ENCODE results near the gene KCTD8. TPM values are rescaled to one million over a fixed set of nuclear protein-coding genes. Genes with fewer than 3 reads are reported as not detected.

KCTD8 gene
- total RNA-seq, 6 donors from 2014 or later: 0.10 TPM; not detected in 5

GRCh38 chr4:44434247-44434646, 14.4 kb downstream of the KCTD8 start:
- Histone ChIP-seq H3K4me3 (no peak overlapping the region), H3K27me3 (no peaks in the 10 kb centered on the region), H3K27ac (no peak overlapping the region), H3K4me1 (no peaks in the 10 kb centered on the region), H3K9me3 (no peaks in the 10 kb centered on the region), H3K36me3 (no peaks in the 10 kb centered on the region)
- DNase-seq (no peak), ATAC-seq (ENCODE audit: low FRiP score in 2 of 2) (no peak)
- WGBS, 2 donors: 78 to 84% methylated on average over 2 of the region's 2 CpGs
- TF ChIP-seq CTCF (IDR thresholded peaks at IDR 0.05) (no peak), POLR2AphosphoS5 (IDR thresholded peaks at IDR 0.05) (no peak), POLR2A (IDR thresholded peaks at IDR 0.05) (no peak), EP300 (IDR thresholded peaks at IDR 0.05) (no peak)

GRCh38 chr4:44425614-44426208, 22.9 kb downstream of the KCTD8 start:
- H3K4me1 ChIP-seq: no peaks in the 10 kb centered on the region
- H3K27ac ChIP-seq: no peak overlapping the region
- no peaks in the 10 kb centered on the region for H3K36me3 ChIP-seq
- no peaks in the 10 kb centered on the region for H3K27me3 ChIP-seq
- no peak for DNase-seq
- no peak overlapping the region for H3K4me3 ChIP-seq
- no peak for ATAC-seq (ENCODE audit: low FRiP score in 2 of 2)
- no peaks in the 10 kb centered on the region for H3K9me3 ChIP-seq
- TF ChIP-seq CTCF (IDR thresholded peaks at IDR 0.05): no peak
- TF ChIP-seq POLR2A (IDR thresholded peaks at IDR 0.05): no peak
- TF ChIP-seq EP300 (IDR thresholded peaks at IDR 0.05): no peak
- TF ChIP-seq POLR2AphosphoS5 (IDR thresholded peaks at IDR 0.05): no peak
- 39 to 54% methylated on average over 2 of the region's 2 CpGs for WGBS, 2 donors

GRCh38 chr4:44422912-44423311, 25.7 kb downstream of the KCTD8 start:
- ATAC-seq (ENCODE audit: low FRiP score in 2 of 2): no peak
- H3K27ac ChIP-seq: no peak overlapping the region
- H3K36me3 ChIP-seq: no peaks in the 10 kb centered on the region
- WGBS, 2 donors: 35 to 74% methylated on average over 1 of the region's 1 CpG
- no peaks in the 10 kb centered on the region for H3K9me3 ChIP-seq
- no peak for TF ChIP-seq POLR2A (IDR thresholded peaks at IDR 0.05)
- TF ChIP-seq CTCF (IDR thresholded peaks at IDR 0.05): no peak
- no peak for TF ChIP-seq POLR2AphosphoS5 (IDR thresholded peaks at IDR 0.05)
- TF ChIP-seq EP300 (IDR thresholded peaks at IDR 0.05): no peak
- H3K27me3 ChIP-seq: no peaks in the 10 kb centered on the region
- no peak overlapping the region for H3K4me3 ChIP-seq
- DNase-seq: no peak
- no peaks in the 10 kb centered on the region for H3K4me1 ChIP-seq

GRCh38 chr4:44421330-44422065, 27.1 kb downstream of the KCTD8 start:
- Histone ChIP-seq H3K36me3 (no peaks in the 10 kb centered on the region), H3K4me3 (no peak overlapping the region), H3K4me1 (no peaks in the 10 kb centered on the region), H3K9me3 (no peaks in the 10 kb centered on the region), H3K27ac (no peak overlapping the region), H3K27me3 (no peaks in the 10 kb centered on the region)
- no peak for ATAC-seq (ENCODE audit: low FRiP score in 2 of 2)
- no peak for DNase-seq
- TF ChIP-seq POLR2AphosphoS5 (IDR thresholded peaks at IDR 0.05): no peak
- TF ChIP-seq EP300 (IDR thresholded peaks at IDR 0.05): no peak
- no peak for TF ChIP-seq CTCF (IDR thresholded peaks at IDR 0.05)
- no peak for TF ChIP-seq POLR2A (IDR thresholded peaks at IDR 0.05)
- WGBS, 2 donors: 84 to 92% methylated on average over 2 of the region's 2 CpGs

GRCh38 chr4:44415251-44415650, 33.4 kb downstream of the KCTD8 start:
- TF ChIP-seq POLR2A (IDR thresholded peaks at IDR 0.05) (no peak), POLR2AphosphoS5 (IDR thresholded peaks at IDR 0.05) (no peak), EP300 (IDR thresholded peaks at IDR 0.05) (no peak), CTCF (IDR thresholded peaks at IDR 0.05) (no peak)
- Histone ChIP-seq H3K9me3 (no peaks in the 10 kb centered on the region), H3K4me3 (no peak overlapping the region), H3K36me3 (no peaks in the 10 kb centered on the region), H3K27ac (no peak overlapping the region), H3K27me3 (no peaks in the 10 kb centered on the region), H3K4me1 (no peaks in the 10 kb centered on the region)
- DNase-seq: no peak
- 88 to 100% methylated on average over 1 of the region's 1 CpG for WGBS, 2 donors
- ATAC-seq (ENCODE audit: low FRiP score in 2 of 2): no peak
